ENCODE results near the gene ABCC3. TPM values are rescaled to one million over a fixed set of nuclear protein-coding genes. Genes with fewer than 3 reads are reported as not detected.

Gene ABCC3
- total RNA-seq, 4 donors from 2014 or later: 19.6 to 93.7 (median 34.1) TPM

GRCh38 chr17:50642722-50643656, 8.3 kb downstream of the ABCC3 start:
- WGBS, 2 donors: 66 to 93% methylated on average over 8 to 10 of the region's 10 CpGs
- TF ChIP-seq CTCF (IDR thresholded peaks at IDR 0.05) (no peak), POLR2A (IDR thresholded peaks at IDR 0.05) (no peak)
- Histone ChIP-seq H3K4me1 (peaks cover 29 to 58% (median 35%) of the 10 kb centered on the region in 3 donors), H3K4me3 (no peak overlapping the region), H3K36me3 (no peaks in the 10 kb centered on the region), H3K27me3 (peaks cover 0 to 8% (median 0%) of the 10 kb centered on the region in 4 donors), H3K27ac (peak overlapping the region in 2 of 4 donors; percentile 76 to 84), H3K9me3 (no peaks in the 10 kb centered on the region)
- intact Hi-C loops (cut with DNase I): no loop called here
- DNase-seq: no peak

GRCh38 chr17:50645748-50646682, 11.3 kb downstream of the ABCC3 start:
- Histone ChIP-seq H3K4me1 (peaks cover 1 to 32% (median 8%) of the 10 kb centered on the region in 3 donors), H3K36me3 (no peaks in the 10 kb centered on the region), H3K4me3 (no peak overlapping the region), H3K27ac (no peak overlapping the region), H3K27me3 (no peaks in the 10 kb centered on the region), H3K9me3 (no peaks in the 10 kb centered on the region)
- intact Hi-C loops (cut with DNase I): no loop called here
- WGBS, 2 donors: 86 to 93% methylated on average over 3 of the region's 3 CpGs
- DNase-seq: no peak
- TF ChIP-seq POLR2A (IDR thresholded peaks at IDR 0.05) (no peak), CTCF (IDR thresholded peaks at IDR 0.05) (no peak)

- H3K4me1 ChIP-seq: peaks cover 0 to 20% (median 7%) of the 10 kb centered on the region in 3 donors
- H3K4me3 ChIP-seq: no peak overlapping the region
- no peak overlapping the region for H3K27ac ChIP-seq
- no peaks in the 10 kb centered on the region for H3K9me3 ChIP-seq
- no peaks in the 10 kb centered on the region for H3K27me3 ChIP-seq
- TF ChIP-seq CTCF (IDR thresholded peaks at IDR 0.05): no peak
- no peak for TF ChIP-seq POLR2A (IDR thresholded peaks at IDR 0.05)
- DNase-seq: no peak
- 93 to 100% methylated on average over 2 of the region's 2 CpGs for WGBS, 2 donors
- H3K36me3 ChIP-seq: no peaks in the 10 kb centered on the region
- intact Hi-C loops (cut with DNase I): no loop called here
These were observed 12.5 kb downstream of the ABCC3 start for GRCh38 chr17:50647187-50647586.

- no peak overlapping the region for H3K27ac ChIP-seq
- no peaks in the 10 kb centered on the region for H3K27me3 ChIP-seq
- intact Hi-C loops (cut with DNase I): no loop called here
- no peak for DNase-seq
- H3K36me3 ChIP-seq: no peaks in the 10 kb centered on the region
- H3K4me1 ChIP-seq: peaks cover 0 to 4% (median 0%) of the 10 kb centered on the region in 3 donors
- no peak for TF ChIP-seq CTCF (IDR thresholded peaks at IDR 0.05)
- TF ChIP-seq POLR2A (IDR thresholded peaks at IDR 0.05): no peak
- H3K9me3 ChIP-seq: no peaks in the 10 kb centered on the region
- no peak overlapping the region for H3K4me3 ChIP-seq
- 72 to 82% methylated on average over 5 to 7 of the region's 7 CpGs for WGBS, 2 donors
These were observed 14.6 kb downstream of the ABCC3 start for GRCh38 chr17:50649042-50649908.
